ENCODE data around the gene PEX14. TPM values are rescaled to one million over a fixed set of nuclear protein-coding genes. Genes with fewer than 3 reads are reported as not detected.

PEX14 gene
- polyA plus RNA-seq, 1 donor (not counting 4 experiments of a cell fraction or from before 2014, with no cell fraction given) = 8.4 TPM

- H3K36me3 ChIP-seq (ENCODE audit: control insufficient read depth in 2 of 2, extremely low read depth in 1 of 2, insufficient read depth in 2 of 2, low read length in 2 of 2) = no peaks in the 10 kb centered on the region
- H3K9ac ChIP-seq (ENCODE audit: control insufficient read depth, extremely low read depth, insufficient read depth, low read length) = no peak overlapping the region
- H4K20me1 ChIP-seq (ENCODE audit: control insufficient read depth, extremely low read depth, insufficient read depth, low read length) = no peaks in the 10 kb centered on the region
- no peak overlapping the region for H3K4me2 ChIP-seq (ENCODE audit: control insufficient read depth, extremely low read depth, insufficient read depth, low read depth, low read length)
- H3K9me1 ChIP-seq (ENCODE audit: control insufficient read depth, extremely low read depth, insufficient read depth, low read length) = peaks cover 7% of the 10 kb centered on the region
- no peak for TF ChIP-seq EZH2 (IDR thresholded peaks at IDR 0.05; ENCODE audit: low read length)
- no peaks in the 10 kb centered on the region for H3K27me3 ChIP-seq (ENCODE audit: control insufficient read depth, extremely low read depth, insufficient read depth, low read length)
- dilution Hi-C loops (cut with MboI; ENCODE audit: extremely low pct_ligation_motif_present, low sequenced_read_pairs) = no loop called here
- H3K27ac ChIP-seq (ENCODE audit: control insufficient read depth, insufficient read depth, low read length) = no peak overlapping the region
- H3K4me3 ChIP-seq (ENCODE audit: control insufficient read depth in 2 of 3, extremely low read depth in 1 of 3, insufficient read depth in 2 of 3, low read depth in 1 of 3, low read length in 3 of 3) = no peak overlapping the region
- no peak for FAIRE-seq
- peaks cover 28% of the 10 kb centered on the region for H3K79me2 ChIP-seq (ENCODE audit: control insufficient read depth, insufficient read depth, low read length)
- H3K4me1 ChIP-seq (ENCODE audit: control insufficient read depth, extremely low read depth, insufficient read depth, low read length) = peaks cover 26% of the 10 kb centered on the region
- H2AFZ ChIP-seq (ENCODE audit: control insufficient read depth, low read length) = no peak overlapping the region
- H3K9me3 ChIP-seq (ENCODE audit: control insufficient read depth, low read depth, low read length) = no peaks in the 10 kb centered on the region
- no peak for DNase-seq (ENCODE audit: low read depth, low spot score)
These were observed 55.6 kb downstream of the PEX14 start for GRCh38 chr1:10530281-10530740.

GRCh38 chr1:10530756-10531495, 56.2 kb downstream of the PEX14 start:
- no peak overlapping the region for H3K4me3 ChIP-seq (ENCODE audit: control insufficient read depth in 2 of 3, extremely low read depth in 1 of 3, insufficient read depth in 2 of 3, low read depth in 1 of 3, low read length in 3 of 3)
- no peaks in the 10 kb centered on the region for H3K27me3 ChIP-seq (ENCODE audit: control insufficient read depth, extremely low read depth, insufficient read depth, low read length)
- FAIRE-seq (no peak), DNase-seq (ENCODE audit: low read depth, low spot score) (no peak)
- H3K9ac ChIP-seq (ENCODE audit: control insufficient read depth, extremely low read depth, insufficient read depth, low read length) = no peak overlapping the region
- TF ChIP-seq EZH2 (IDR thresholded peaks at IDR 0.05; ENCODE audit: low read length) = no peak
- TF ChIP-seq, protein P1, sequence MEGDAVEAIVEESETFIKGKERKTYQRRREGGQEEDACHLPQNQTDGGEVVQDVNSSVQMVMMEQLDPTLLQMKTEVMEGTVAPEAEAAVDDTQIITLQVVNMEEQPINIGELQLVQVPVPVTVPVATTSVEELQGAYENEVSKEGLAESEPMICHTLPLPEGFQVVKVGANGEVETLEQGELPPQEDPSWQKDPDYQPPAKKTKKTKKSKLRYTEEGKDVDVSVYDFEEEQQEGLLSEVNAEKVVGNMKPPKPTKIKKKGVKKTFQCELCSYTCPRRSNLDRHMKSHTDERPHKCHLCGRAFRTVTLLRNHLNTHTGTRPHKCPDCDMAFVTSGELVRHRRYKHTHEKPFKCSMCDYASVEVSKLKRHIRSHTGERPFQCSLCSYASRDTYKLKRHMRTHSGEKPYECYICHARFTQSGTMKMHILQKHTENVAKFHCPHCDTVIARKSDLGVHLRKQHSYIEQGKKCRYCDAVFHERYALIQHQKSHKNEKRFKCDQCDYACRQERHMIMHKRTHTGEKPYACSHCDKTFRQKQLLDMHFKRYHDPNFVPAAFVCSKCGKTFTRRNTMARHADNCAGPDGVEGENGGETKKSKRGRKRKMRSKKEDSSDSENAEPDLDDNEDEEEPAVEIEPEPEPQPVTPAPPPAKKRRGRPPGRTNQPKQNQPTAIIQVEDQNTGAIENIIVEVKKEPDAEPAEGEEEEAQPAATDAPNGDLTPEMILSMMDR (optimal IDR thresholded peaks at IDR 0.05 in 1 of 3, IDR thresholded peaks at IDR 0.05 in 1 of 3, conservative IDR thresholded peaks at IDR 0.05 in 1 of 3; ENCODE audit: extremely low read depth in 1 of 3, insufficient read depth in 2 of 3, low read length in 3 of 3) = no peak
- H3K4me1 ChIP-seq (ENCODE audit: control insufficient read depth, extremely low read depth, insufficient read depth, low read length) = peaks cover 26% of the 10 kb centered on the region
- H3K79me2 ChIP-seq (ENCODE audit: control insufficient read depth, insufficient read depth, low read length) = peaks cover 28% of the 10 kb centered on the region
- no peak overlapping the region for H3K27ac ChIP-seq (ENCODE audit: control insufficient read depth, insufficient read depth, low read length)
- no peaks in the 10 kb centered on the region for H3K9me3 ChIP-seq (ENCODE audit: control insufficient read depth, low read depth, low read length)
- dilution Hi-C loops (cut with MboI; ENCODE audit: extremely low pct_ligation_motif_present, low sequenced_read_pairs) = no loop called here
- peaks cover 7% of the 10 kb centered on the region for H3K9me1 ChIP-seq (ENCODE audit: control insufficient read depth, extremely low read depth, insufficient read depth, low read length)
- H3K4me2 ChIP-seq (ENCODE audit: control insufficient read depth, extremely low read depth, insufficient read depth, low read depth, low read length) = no peak overlapping the region
- H2AFZ ChIP-seq (ENCODE audit: control insufficient read depth, low read length) = no peak overlapping the region
- no peaks in the 10 kb centered on the region for H3K36me3 ChIP-seq (ENCODE audit: control insufficient read depth in 2 of 2, extremely low read depth in 1 of 2, insufficient read depth in 2 of 2, low read length in 2 of 2)
- H4K20me1 ChIP-seq (ENCODE audit: control insufficient read depth, extremely low read depth, insufficient read depth, low read length) = no peaks in the 10 kb centered on the region

All from keratinocyte (primary cell).